ENCODE results near the gene CDKL2. TPM values are rescaled to one million over a fixed set of nuclear protein-coding genes. Genes with fewer than 3 reads are reported as not detected.

The CDKL2 gene
- total and polyA plus RNA-seq, 4 donors, result 0.49 to 2.8 (median 2.3) TPM; not detected in 1

DNA sequence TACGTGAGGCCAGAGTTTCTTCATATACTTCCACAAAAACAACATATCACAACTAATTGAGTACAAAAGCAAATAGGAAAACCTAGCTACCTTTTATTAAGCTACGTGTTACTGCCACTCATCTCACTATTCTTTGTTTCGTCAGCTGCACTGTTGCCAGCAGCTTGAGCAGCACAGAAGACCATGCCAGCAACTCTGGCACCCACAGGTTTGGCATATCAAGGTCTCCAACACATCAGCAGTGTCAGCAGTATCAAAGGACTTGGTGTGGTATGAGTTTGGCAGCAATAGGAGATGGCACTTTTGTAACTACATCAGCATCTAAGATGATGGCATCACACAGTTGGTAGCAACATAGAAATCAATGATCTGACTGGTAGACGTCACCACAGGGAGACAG lies 30.7 kb downstream of the CDKL2 start:
- Histone ChIP-seq H3K9me3 (ENCODE audit: control insufficient read depth, low read length) (no peaks in the 10 kb centered on the region), H3K36me3 (ENCODE audit: control insufficient read depth in 1 of 2, insufficient read depth in 2 of 2, low read length in 1 of 2) (no peaks in the 10 kb centered on the region), H3K27ac (ENCODE audit: low read depth in 1 of 2, low read length in 2 of 2) (no peak overlapping the region), H3K27me3 (ENCODE audit: control insufficient read depth in 1 of 2, insufficient read depth in 2 of 2, low read length in 1 of 2) (no peaks in the 10 kb centered on the region), H3K4me1 (ENCODE audit: control insufficient read depth in 1 of 2, insufficient read depth in 2 of 2, low read length in 2 of 2) (no peaks in the 10 kb centered on the region), H3K4me3 (ENCODE audit: low read length in 2 of 2) (no peak overlapping the region)
- intact Hi-C loops (cut with DNase I), result no loop called here
- ATAC-seq (ENCODE audit: low FRiP score), result no peak
- no peak for DNase-seq
- 90 to 91% methylated on average over 4 of the region's 4 CpGs for whole genome bisulfite sequencing, 2 donors

DNA sequence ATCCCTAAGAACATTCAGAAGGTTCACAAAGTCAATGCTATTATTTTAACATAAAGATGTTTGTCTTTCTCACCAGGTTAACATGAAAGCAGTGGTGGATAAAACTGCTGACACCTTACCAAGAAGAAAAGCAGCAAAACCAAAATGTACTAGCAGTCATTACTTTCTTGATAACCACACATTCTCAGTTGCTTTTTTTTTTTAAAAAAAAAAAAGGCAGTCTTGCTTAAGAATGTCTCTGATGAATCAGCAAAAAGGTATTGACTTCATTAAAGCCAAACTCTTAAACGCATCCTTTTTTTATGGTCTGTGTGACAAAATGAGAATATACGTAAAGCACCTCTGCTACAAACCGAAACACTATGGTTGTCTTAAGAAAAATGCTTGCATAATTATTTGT lies 31.9 kb downstream of the CDKL2 start:
- Histone ChIP-seq H3K4me1 (ENCODE audit: control insufficient read depth in 1 of 2, insufficient read depth in 2 of 2, low read length in 2 of 2) (no peaks in the 10 kb centered on the region), H3K4me3 (ENCODE audit: low read length in 2 of 2) (no peak overlapping the region), H3K27me3 (ENCODE audit: control insufficient read depth in 1 of 2, insufficient read depth in 2 of 2, low read length in 1 of 2) (no peaks in the 10 kb centered on the region), H3K9me3 (ENCODE audit: control insufficient read depth, low read length) (no peaks in the 10 kb centered on the region), H3K27ac (ENCODE audit: low read depth in 1 of 2, low read length in 2 of 2) (no peak overlapping the region), H3K36me3 (ENCODE audit: control insufficient read depth in 1 of 2, insufficient read depth in 2 of 2, low read length in 1 of 2) (no peaks in the 10 kb centered on the region)
- WGBS, 2 donors, result 83 to 86% methylated on average over 3 of the region's 3 CpGs
- no peak for DNase-seq
- intact Hi-C loops (cut with DNase I), result no loop called here
- ATAC-seq (ENCODE audit: low FRiP score), result no peak

DNA sequence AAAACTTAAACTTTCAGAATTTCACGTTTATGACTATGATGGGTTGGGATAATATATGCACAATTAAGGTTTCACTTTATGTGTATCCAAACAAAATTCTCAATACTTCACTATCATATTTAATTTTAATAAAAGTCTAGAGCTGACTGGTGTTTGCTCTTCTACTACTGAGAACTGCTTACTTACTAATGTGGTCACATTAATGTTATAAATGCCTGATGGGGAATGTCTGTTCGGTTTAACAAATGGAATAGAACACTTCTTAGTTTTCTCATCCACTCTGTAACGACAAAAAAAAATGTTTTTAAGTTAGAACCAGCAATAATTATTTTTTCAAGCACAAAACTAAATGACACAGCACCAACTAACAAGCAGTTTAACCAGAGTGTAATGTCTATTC lies 34.3 kb downstream of the CDKL2 start:
- Histone ChIP-seq H3K27me3 (ENCODE audit: control insufficient read depth in 1 of 2, insufficient read depth in 2 of 2, low read length in 1 of 2) (no peaks in the 10 kb centered on the region), H3K4me3 (ENCODE audit: low read length in 2 of 2) (no peak overlapping the region), H3K9me3 (ENCODE audit: control insufficient read depth, low read length) (no peaks in the 10 kb centered on the region), H3K27ac (ENCODE audit: low read depth in 1 of 2, low read length in 2 of 2) (no peak overlapping the region), H3K4me1 (ENCODE audit: control insufficient read depth in 1 of 2, insufficient read depth in 2 of 2, low read length in 2 of 2) (no peaks in the 10 kb centered on the region), H3K36me3 (ENCODE audit: control insufficient read depth in 1 of 2, insufficient read depth in 2 of 2, low read length in 1 of 2) (no peaks in the 10 kb centered on the region)
- 86 to 96% methylated on average over 3 of the region's 3 CpGs for WGBS, 2 donors
- no peak for DNase-seq
- intact Hi-C loops (cut with DNase I), result no loop called here
- ATAC-seq (ENCODE audit: low FRiP score), result no peak

DNA sequence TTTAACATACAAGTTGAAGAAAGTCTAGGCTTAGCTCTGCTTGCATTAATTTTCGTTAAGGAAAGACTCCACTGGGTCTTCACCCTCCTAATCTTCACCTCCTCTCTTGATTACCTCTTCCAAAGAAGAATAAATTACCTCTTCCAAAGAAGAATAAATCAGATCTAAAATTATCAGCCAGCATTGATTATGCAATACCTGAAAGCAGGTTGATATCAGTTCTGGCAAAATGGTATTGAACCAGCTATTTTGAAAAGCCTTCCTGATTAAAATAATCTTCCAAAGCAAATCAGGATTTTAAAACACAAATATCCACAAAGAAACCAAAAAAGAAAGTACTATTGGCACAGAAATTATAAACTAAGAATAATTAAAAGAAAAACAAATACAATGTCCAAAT lies 36.9 kb downstream of the CDKL2 start:
- intact Hi-C loops (cut with DNase I), result no loop called here
- no peak for DNase-seq
- 86 to 88% methylated on average over 1 of the region's 1 CpG for WGBS, 2 donors
- no peak for ATAC-seq (ENCODE audit: low FRiP score)
- Histone ChIP-seq H3K4me3 (ENCODE audit: low read length in 2 of 2) (no peak overlapping the region), H3K36me3 (ENCODE audit: control insufficient read depth in 1 of 2, insufficient read depth in 2 of 2, low read length in 1 of 2) (no peaks in the 10 kb centered on the region), H3K9me3 (ENCODE audit: control insufficient read depth, low read length) (no peaks in the 10 kb centered on the region), H3K27ac (ENCODE audit: low read depth in 1 of 2, low read length in 2 of 2) (no peak overlapping the region), H3K27me3 (ENCODE audit: control insufficient read depth in 1 of 2, insufficient read depth in 2 of 2, low read length in 1 of 2) (no peaks in the 10 kb centered on the region), H3K4me1 (ENCODE audit: control insufficient read depth in 1 of 2, insufficient read depth in 2 of 2, low read length in 2 of 2) (no peaks in the 10 kb centered on the region)

DNA sequence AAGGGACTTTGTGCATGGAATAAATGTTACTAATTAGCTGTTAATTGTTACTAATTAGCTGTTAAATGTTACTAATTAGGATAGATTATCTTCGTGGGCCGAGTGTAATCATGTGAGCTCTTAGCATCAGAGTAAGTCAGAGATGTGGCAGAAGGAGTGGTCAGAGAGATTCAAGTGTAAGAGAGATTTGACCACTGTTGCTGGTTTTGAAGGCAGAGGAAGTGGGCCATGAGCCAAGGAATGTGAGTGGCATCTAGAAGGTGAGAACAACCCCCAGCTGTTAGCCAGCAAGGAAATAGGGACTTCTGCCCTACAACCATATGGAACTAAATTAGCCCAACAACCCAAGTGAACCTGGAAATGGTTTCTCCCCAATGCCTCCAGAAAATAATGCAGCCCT lies 46.3 kb downstream of the CDKL2 start:
- Histone ChIP-seq H3K36me3 (ENCODE audit: control insufficient read depth in 1 of 2, insufficient read depth in 2 of 2, low read length in 1 of 2) (no peaks in the 10 kb centered on the region), H3K9me3 (ENCODE audit: control insufficient read depth, low read length) (no peaks in the 10 kb centered on the region), H3K4me1 (ENCODE audit: control insufficient read depth in 1 of 2, insufficient read depth in 2 of 2, low read length in 2 of 2) (no peaks in the 10 kb centered on the region), H3K27ac (ENCODE audit: low read depth in 1 of 2, low read length in 2 of 2) (no peak overlapping the region), H3K4me3 (ENCODE audit: low read length in 2 of 2) (no peak overlapping the region), H3K27me3 (ENCODE audit: control insufficient read depth in 1 of 2, insufficient read depth in 2 of 2, low read length in 1 of 2) (no peaks in the 10 kb centered on the region)
- DNase-seq, result no peak
- no peak for ATAC-seq (ENCODE audit: low FRiP score)
- intact Hi-C loops (cut with DNase I), result no loop called here
- WGBS, 2 donors, result 89 to 100% methylated on average over 2 of the region's 2 CpGs

DNA sequence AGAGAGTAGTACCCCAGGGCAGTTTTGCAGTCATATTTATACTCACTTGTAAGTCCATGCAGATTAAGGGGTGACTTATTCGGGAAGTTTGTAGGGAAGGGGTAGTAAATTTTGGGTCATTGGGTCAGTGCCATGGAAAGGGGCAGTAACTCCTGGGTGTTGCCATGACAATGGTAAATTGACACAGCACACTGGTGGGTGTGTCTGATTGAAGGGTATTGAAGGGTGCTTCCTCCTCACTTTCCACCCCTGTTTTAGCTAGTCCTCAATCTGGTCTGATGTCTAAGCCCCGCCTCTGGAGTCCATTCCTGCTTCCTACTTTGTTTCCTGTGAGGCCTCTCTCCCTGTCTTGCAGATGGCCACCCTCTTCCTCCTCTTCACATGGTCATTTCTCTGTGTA lies 62.6 kb downstream of the CDKL2 start:
- no peaks in the 10 kb centered on the region for H3K27me3 ChIP-seq (ENCODE audit: control insufficient read depth in 1 of 2, insufficient read depth in 2 of 2, low read length in 1 of 2)
- H3K4me3 ChIP-seq (ENCODE audit: low read length in 2 of 2), result no peak overlapping the region
- ATAC-seq (ENCODE audit: low FRiP score) (no peak), DNase-seq (no peak)
- H3K9me3 ChIP-seq (ENCODE audit: control insufficient read depth, low read length), result no peaks in the 10 kb centered on the region
- H3K4me1 ChIP-seq (ENCODE audit: control insufficient read depth in 1 of 2, insufficient read depth in 2 of 2, low read length in 2 of 2), result no peaks in the 10 kb centered on the region
- no peaks in the 10 kb centered on the region for H3K36me3 ChIP-seq (ENCODE audit: control insufficient read depth in 1 of 2, insufficient read depth in 2 of 2, low read length in 1 of 2)
- WGBS, 2 donors, result 88 to 96% methylated on average over 2 of the region's 2 CpGs
- no peak overlapping the region for H3K27ac ChIP-seq (ENCODE audit: low read depth in 1 of 2, low read length in 2 of 2)
- intact Hi-C loops (cut with DNase I), result no loop called here

DNA sequence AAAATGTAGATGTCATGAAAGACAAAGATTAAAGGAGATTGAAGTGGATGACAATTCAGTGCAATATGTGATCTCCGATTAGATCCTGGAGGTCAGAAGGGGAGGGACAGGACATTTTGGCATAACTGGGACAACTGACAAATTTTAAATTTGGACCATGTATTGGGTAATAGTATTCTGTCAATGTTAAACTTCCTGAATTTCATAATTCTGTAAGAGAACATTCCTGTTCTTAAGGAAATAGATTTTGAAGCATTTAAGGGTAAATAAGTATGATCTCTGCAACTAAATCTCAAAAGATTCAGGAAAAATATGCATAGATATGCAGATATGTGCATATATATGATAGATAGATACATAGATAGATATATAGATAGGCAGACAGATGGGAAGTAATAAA lies 63.4 kb downstream of the CDKL2 start:
- DNase-seq (no peak), ATAC-seq (ENCODE audit: low FRiP score) (no peak)
- H3K27me3 ChIP-seq (ENCODE audit: control insufficient read depth in 1 of 2, insufficient read depth in 2 of 2, low read length in 1 of 2), result no peaks in the 10 kb centered on the region
- no peak overlapping the region for H3K27ac ChIP-seq (ENCODE audit: low read depth in 1 of 2, low read length in 2 of 2)
- WGBS, 2 donors, result 81 to 86% methylated on average over 1 of the region's 1 CpG
- H3K36me3 ChIP-seq (ENCODE audit: control insufficient read depth in 1 of 2, insufficient read depth in 2 of 2, low read length in 1 of 2), result no peaks in the 10 kb centered on the region
- H3K4me3 ChIP-seq (ENCODE audit: low read length in 2 of 2), result no peak overlapping the region
- intact Hi-C loops (cut with DNase I), result no loop called here
- no peaks in the 10 kb centered on the region for H3K9me3 ChIP-seq (ENCODE audit: control insufficient read depth, low read length)
- H3K4me1 ChIP-seq (ENCODE audit: control insufficient read depth in 1 of 2, insufficient read depth in 2 of 2, low read length in 2 of 2), result no peaks in the 10 kb centered on the region

DNA sequence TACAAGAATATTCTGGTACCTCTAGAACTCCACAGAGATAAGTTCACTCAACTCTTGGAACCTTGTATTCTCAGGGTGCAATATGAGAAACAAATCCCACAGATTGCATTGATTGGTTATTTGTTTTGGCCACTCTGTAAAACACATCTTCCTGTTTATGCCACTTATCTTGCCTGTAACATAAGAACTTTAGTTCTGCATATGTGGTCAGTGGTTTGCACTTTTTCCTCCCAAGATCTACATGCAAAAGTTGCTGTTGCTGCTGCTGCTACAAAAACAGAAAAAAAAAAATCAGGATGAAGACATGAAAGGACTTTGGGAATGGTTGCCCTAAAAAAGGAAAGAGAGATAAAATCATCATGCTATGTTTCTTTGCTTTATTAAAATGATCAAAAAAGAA lies 64.8 kb downstream of the CDKL2 start:
- H3K36me3 ChIP-seq (ENCODE audit: control insufficient read depth in 1 of 2, insufficient read depth in 2 of 2, low read length in 1 of 2), result no peaks in the 10 kb centered on the region
- intact Hi-C loops (cut with DNase I), result no loop called here
- no peaks in the 10 kb centered on the region for H3K27me3 ChIP-seq (ENCODE audit: control insufficient read depth in 1 of 2, insufficient read depth in 2 of 2, low read length in 1 of 2)
- H3K27ac ChIP-seq (ENCODE audit: low read depth in 1 of 2, low read length in 2 of 2), result no peak overlapping the region
- no peaks in the 10 kb centered on the region for H3K4me1 ChIP-seq (ENCODE audit: control insufficient read depth in 1 of 2, insufficient read depth in 2 of 2, low read length in 2 of 2)
- no peak overlapping the region for H3K4me3 ChIP-seq (ENCODE audit: low read length in 2 of 2)
- ATAC-seq (ENCODE audit: low FRiP score), result no peak
- H3K9me3 ChIP-seq (ENCODE audit: control insufficient read depth, low read length), result no peaks in the 10 kb centered on the region
- DNase-seq, result no peak

DNA sequence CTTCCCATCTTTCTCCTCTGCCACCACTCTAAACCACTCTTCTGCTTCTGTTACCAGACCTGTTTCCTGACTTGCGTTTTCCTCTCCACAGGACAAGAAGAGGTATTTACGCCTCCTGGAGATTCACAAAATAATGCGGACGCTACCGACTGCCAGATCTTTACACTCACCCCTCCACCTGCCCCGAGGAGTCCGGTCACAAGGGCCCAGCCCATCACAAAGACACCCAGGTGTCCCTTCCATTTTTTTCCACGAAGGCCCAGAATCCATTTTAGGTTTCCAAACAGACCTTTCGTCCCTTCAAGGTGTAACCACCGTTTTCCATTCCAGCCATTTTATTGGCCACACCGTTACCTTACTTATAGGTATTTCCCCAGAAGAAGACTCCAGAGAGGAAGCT lies 66.3 kb downstream of the CDKL2 start:
- Histone ChIP-seq H3K27ac (ENCODE audit: low read depth in 1 of 2, low read length in 2 of 2) (no peak overlapping the region), H3K9me3 (ENCODE audit: control insufficient read depth, low read length) (no peaks in the 10 kb centered on the region), H3K4me3 (ENCODE audit: low read length in 2 of 2) (no peak overlapping the region), H3K4me1 (ENCODE audit: control insufficient read depth in 1 of 2, insufficient read depth in 2 of 2, low read length in 2 of 2) (no peaks in the 10 kb centered on the region), H3K27me3 (ENCODE audit: control insufficient read depth in 1 of 2, insufficient read depth in 2 of 2, low read length in 1 of 2) (no peaks in the 10 kb centered on the region), H3K36me3 (ENCODE audit: control insufficient read depth in 1 of 2, insufficient read depth in 2 of 2, low read length in 1 of 2) (no peaks in the 10 kb centered on the region)
- intact Hi-C loops (cut with DNase I), result no loop called here
- no peak for ATAC-seq (ENCODE audit: low FRiP score)
- no peak for DNase-seq
- 78 to 85% methylated on average over 11 of the region's 11 CpGs for WGBS, 2 donors

All from aorta (tissue), 5 donors.